Smooth muscle cell (in vitro differentiated cells): Measurements from ENCODE around the gene ADSS1. TPM values are rescaled to one million over a fixed set of nuclear protein-coding genes. Genes with fewer than 3 reads are reported as not detected.

Experiments
- DNase-seq: peaks from one replicate; lab custom pipeline; 2025; ENCODE audit not compliant: unreplicated experiment; lab: John Stamatoyannopoulos, UW
- H2AFZ ChIP-seq: fragments of 200-600 bp; sonication (generic); 2 replicates; pipeline ENCODE4 v1.6.0; 2016; ENCODE audit warnings: antibody characterized with exemption, low read depth, mild to moderate bottlenecking
- H3F3A ChIP-seq: fragments of 200-600 bp; sonication (generic); 2 replicates; pipeline ENCODE4 v1.6.0; 2017; ENCODE audit warnings: antibody characterized with exemption, low read depth
- H3K27ac ChIP-seq: fragments of 200-600 bp; sonication (generic); 2 replicates; pipeline ENCODE4 v1.5.1; 2016; ENCODE audit warnings: low read depth, mild to moderate bottlenecking
- H3K27me3 ChIP-seq: fragments of 200-600 bp; sonication (generic); 2 replicates; pipeline ENCODE4 v1.6.1; 2016; ENCODE audit warnings: low read depth, mild to moderate bottlenecking
- H3K36me3 ChIP-seq: fragments of 200-600 bp; sonication (generic); 2 replicates; pipeline ENCODE4 v1.5.1; 2016; ENCODE audit warnings: low read depth
- H3K4me1 ChIP-seq: fragments of 200-600 bp; sonication (generic); 2 replicates; pipeline ENCODE4 v1.5.1; 2016; ENCODE audit warnings: low read depth
- H3K4me2 ChIP-seq: fragments of 200-600 bp; sonication (generic); 2 replicates; pipeline ENCODE4 v1.6.0; 2016; ENCODE audit warnings: mild to moderate bottlenecking
- H3K4me3 ChIP-seq: fragments of 200-600 bp; sonication (generic); 2 replicates; pipeline ENCODE4 v1.5.1; 2016; ENCODE audit warnings: mild to moderate bottlenecking
- H3K79me2 ChIP-seq: fragments of 200-600 bp; sonication (generic); 2 replicates; pipeline ENCODE4 v1.6.0; 2016; ENCODE audit warnings: low read depth, mild to moderate bottlenecking
- H3K9ac ChIP-seq: fragments of 200-600 bp; sonication (generic); 2 replicates; pipeline ENCODE4 v1.6.0; 2016; ENCODE audit warnings: low read depth
- H3K9me3 ChIP-seq: fragments of 200-600 bp; sonication (generic); replicated peaks from 2 replicates; pipeline ENCODE4 v1.5.1; 2016; ENCODE audit warnings: low read depth
- H4K20me1 ChIP-seq: fragments of 200-600 bp; sonication (generic); 2 replicates; pipeline ENCODE4 v1.6.0; 2016; ENCODE audit warnings: low read depth
- WGBS: methylation state at CpG from one replicate; pipeline ENCODE4 v1.1.7; 2016; ENCODE audit warnings: low lambda C conversion rate; 5-methylcytosine and 5-hydroxymethylcytosine counted together
- polyA plus RNA-seq: library from polyadenylated mRNA; unstranded; fragments of >200 nt; fragmentation: Nextera tagmentation; extraction: Ambion mirVana; gene quantifications from 2 replicates; pipeline ENCODE4 v1.2.1, GENCODE V29; 2016
- total RNA-seq: library from RNA; depleted of rRNA; stranded (reverse); fragments of >200 nt; gene quantifications from 2 replicates; pipeline ENCODE4 v1.2.3, GENCODE V29; 2014
- TF ChIP-seq, protein P1 (sequence below): fragments of 200-600 bp; sonication (generic); IDR thresholded peaks from 2 replicates; pipeline ENCODE4 v1.5.1; 2017; ENCODE audit warnings: borderline replicate concordance, mild to moderate bottlenecking, antibody characterized with exemption; ENCODE audit not compliant: insufficient read depth, poor library complexity, severe bottlenecking

Gene ADSS1
- total RNA-seq, result 6.0 and 43.0 TPM in 2 replicates
- 7.8 and 9.3 TPM in 2 replicates for polyA plus RNA-seq

DNA sequence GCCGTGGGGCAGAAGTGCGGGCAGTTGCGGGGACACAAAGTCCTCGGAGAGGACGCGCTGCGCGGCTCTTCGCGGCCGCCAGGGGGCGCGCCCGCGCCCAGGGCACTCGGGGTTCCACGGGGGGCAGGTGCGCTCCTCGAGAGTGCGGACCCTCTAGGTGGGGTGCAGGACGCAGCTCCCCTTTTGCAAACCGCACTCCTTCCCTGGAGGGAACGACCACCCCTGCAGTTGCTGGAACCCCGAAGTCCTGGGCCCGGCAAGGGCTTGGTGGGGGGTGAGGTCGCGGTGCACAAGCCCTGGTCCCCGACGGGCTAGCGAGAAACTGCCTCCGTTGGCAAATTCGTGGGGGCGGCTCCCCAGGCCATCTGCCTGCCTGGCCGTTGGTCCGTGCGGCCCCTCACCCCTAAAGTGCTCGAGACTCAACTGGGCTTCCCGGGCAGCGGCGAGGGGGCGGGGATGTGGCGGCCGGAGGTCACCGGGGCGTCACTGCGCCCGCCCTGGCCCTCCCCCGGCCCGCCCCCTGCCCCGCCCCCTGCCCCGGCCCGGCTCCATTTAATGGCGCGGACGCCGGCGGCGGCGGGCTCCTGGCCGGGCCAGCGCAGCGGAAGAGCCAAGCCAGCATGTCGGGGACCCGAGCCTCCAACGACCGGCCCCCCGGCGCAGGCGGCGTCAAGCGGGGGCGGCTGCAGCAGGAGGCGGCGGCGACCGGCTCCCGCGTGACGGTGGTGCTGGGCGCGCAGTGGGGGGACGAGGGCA lies at the start of gene ADSS1:
Gene ADSS1 (plus strand): TSS at position 579 of the 756 bp plus-strand sequence. CDS start 42 bp downstream, at position 621.
- peak within 1 kb of the TSS; percentile 97 for H3K4me2 ChIP-seq
- H3K9me3 ChIP-seq, result no peaks in the 10 kb centered on the region
- no peaks in the 10 kb centered on the region for H3K27me3 ChIP-seq
- peak within 1 kb of the TSS; percentile 57 for H3K9ac ChIP-seq
- H3K4me1 ChIP-seq, result peaks cover 12% of the 10 kb centered on the region
- H3K4me3 ChIP-seq, result peak within 1 kb of the TSS; percentile 76
- H3K79me2 ChIP-seq, result no peaks in the 10 kb centered on the region
- H2AFZ ChIP-seq, result no peak within 1 kb of the TSS
- no peaks in the 10 kb centered on the region for H3F3A ChIP-seq
- DNase-seq, result no peak
- H3K27ac ChIP-seq, result no peak within 1 kb of the TSS
- under 1% methylated on average over 79 of the region's 82 CpGs for WGBS
- TF ChIP-seq, protein P1, sequence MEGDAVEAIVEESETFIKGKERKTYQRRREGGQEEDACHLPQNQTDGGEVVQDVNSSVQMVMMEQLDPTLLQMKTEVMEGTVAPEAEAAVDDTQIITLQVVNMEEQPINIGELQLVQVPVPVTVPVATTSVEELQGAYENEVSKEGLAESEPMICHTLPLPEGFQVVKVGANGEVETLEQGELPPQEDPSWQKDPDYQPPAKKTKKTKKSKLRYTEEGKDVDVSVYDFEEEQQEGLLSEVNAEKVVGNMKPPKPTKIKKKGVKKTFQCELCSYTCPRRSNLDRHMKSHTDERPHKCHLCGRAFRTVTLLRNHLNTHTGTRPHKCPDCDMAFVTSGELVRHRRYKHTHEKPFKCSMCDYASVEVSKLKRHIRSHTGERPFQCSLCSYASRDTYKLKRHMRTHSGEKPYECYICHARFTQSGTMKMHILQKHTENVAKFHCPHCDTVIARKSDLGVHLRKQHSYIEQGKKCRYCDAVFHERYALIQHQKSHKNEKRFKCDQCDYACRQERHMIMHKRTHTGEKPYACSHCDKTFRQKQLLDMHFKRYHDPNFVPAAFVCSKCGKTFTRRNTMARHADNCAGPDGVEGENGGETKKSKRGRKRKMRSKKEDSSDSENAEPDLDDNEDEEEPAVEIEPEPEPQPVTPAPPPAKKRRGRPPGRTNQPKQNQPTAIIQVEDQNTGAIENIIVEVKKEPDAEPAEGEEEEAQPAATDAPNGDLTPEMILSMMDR, result peak; percentile 96
- no peaks in the 10 kb centered on the region for H3K36me3 ChIP-seq
- peaks cover 15% of the 10 kb centered on the region for H4K20me1 ChIP-seq

DNA sequence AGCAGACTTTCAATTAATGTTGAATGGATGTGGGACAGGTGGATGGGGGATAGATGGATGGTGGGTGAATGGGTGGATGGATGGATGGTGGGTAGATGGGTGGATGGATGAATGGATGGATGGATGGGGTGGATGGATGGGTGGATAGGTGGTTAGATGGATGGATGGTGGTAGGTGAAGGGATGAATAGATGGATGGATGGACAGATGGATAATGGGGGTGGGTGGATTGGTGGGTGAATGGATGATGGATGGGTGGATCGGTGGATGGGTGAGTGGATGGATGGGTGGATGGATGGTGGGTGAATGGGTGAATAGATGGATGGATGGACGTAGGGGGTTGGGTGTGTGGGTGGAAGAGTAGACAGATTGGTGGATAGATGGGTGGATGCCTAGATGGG lies 48.6 kb upstream of the ADSS1 start:
- DNase-seq, result no peak
- no peaks in the 10 kb centered on the region for H4K20me1 ChIP-seq
- H3K79me2 ChIP-seq, result no peaks in the 10 kb centered on the region
- peaks cover 22% of the 10 kb centered on the region for H3K4me1 ChIP-seq
- H3K36me3 ChIP-seq, result no peaks in the 10 kb centered on the region
- no peaks in the 10 kb centered on the region for H3F3A ChIP-seq
- no peaks in the 10 kb centered on the region for H3K27me3 ChIP-seq
- no peak overlapping the region for H3K4me3 ChIP-seq
- H3K9me3 ChIP-seq, result no peaks in the 10 kb centered on the region
- WGBS, result 80% methylated on average over 1 of the region's 2 CpGs
- no peak overlapping the region for H2AFZ ChIP-seq
- TF ChIP-seq, protein P1, result no peak
- no peak overlapping the region for H3K9ac ChIP-seq
- no peak overlapping the region for H3K4me2 ChIP-seq
- H3K27ac ChIP-seq, result no peak overlapping the region

DNA sequence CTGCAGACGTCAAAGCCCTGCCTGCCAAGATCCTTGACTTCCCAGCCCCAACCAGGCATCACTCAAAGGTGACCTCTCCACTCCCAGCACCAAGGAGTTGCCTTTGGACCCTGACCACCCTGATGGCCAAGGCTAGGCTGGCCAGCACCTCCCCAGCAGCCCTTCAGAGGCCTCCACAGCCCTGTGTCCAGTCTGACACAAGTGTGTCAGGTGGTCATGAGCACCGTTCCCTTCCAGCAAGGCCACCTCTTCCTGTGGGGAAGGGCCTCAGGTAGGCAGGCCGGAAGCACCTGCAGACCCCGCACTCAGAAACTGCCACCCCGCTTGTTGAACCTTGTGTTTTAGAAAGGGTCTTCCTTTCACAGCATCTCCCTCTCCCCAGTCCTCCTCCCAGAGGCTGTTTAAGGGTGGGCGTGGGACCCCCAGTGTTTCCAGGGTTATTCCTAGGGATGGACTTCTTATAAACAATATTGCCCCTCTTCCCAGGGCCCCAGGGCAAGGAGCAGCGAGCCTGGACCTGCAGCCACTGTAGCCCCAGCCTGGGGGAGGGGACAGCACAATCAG lies 47.8 kb upstream of the ADSS1 start:
- no peak overlapping the region for H3K4me2 ChIP-seq
- no peak overlapping the region for H3K27ac ChIP-seq
- no peaks in the 10 kb centered on the region for H3K36me3 ChIP-seq
- H3K79me2 ChIP-seq, result no peaks in the 10 kb centered on the region
- TF ChIP-seq, protein P1, result no peak
- no peaks in the 10 kb centered on the region for H3K9me3 ChIP-seq
- H3K9ac ChIP-seq, result no peak overlapping the region
- WGBS, result 89% methylated on average over 7 of the region's 7 CpGs
- H3K4me3 ChIP-seq, result no peak overlapping the region
- H3K27me3 ChIP-seq, result no peaks in the 10 kb centered on the region
- no peaks in the 10 kb centered on the region for H4K20me1 ChIP-seq
- H3K4me1 ChIP-seq, result peaks cover 29% of the 10 kb centered on the region
- no peaks in the 10 kb centered on the region for H3F3A ChIP-seq
- H2AFZ ChIP-seq, result no peak overlapping the region
- DNase-seq, result no peak
